Brain microvascular endothelial cell (primary cell): ENCODE results near the gene MED10.

ENCODE experiments used
- DNase-seq: peaks from one replicate; pipeline ENCODE4 v3.0.0-alpha.2; 2020
- H3K27ac ChIP-seq: fragments of 250-450 bp; sonication (Bioruptor Pico); 2 replicates; pipeline ENCODE4 v1.5.1; 2020; ENCODE audit warnings: mild to moderate bottlenecking, moderate library complexity
- H3K27me3 ChIP-seq: fragments of 250-450 bp; sonication (Bioruptor Pico); replicated peaks from 2 replicates; pipeline ENCODE4 v1.5.1; 2020; ENCODE audit warnings: mild to moderate bottlenecking
- H3K36me3 ChIP-seq: fragments of 250-450 bp; sonication (Bioruptor Pico); replicated peaks from 2 replicates; pipeline ENCODE4 v1.5.1; 2020; ENCODE audit warnings: mild to moderate bottlenecking
- H3K4me3 ChIP-seq: 2 replicates; pipeline ENCODE4 v1.5.1; 2011; ENCODE audit warnings: low read depth, mild to moderate bottlenecking, control low read depth, low read length, moderate library complexity
- in situ Hi-C: cut with HindIII; loops from 2 replicates; pipeline ENCODE4 v1.10.0; 2017; ENCODE audit warnings: low sequenced_read_pairs, low pct_ligation_motif_present
- TF ChIP-seq, protein P1 (sequence below): IDR thresholded peaks from 2 replicates; pipeline ENCODE4 v1.5.1; 2011; ENCODE audit warnings: low read depth, mild to moderate bottlenecking, moderate library complexity, low read length, control low read depth, inconsistent platforms; ENCODE audit errors: missing control alignments

MED10 gene

DNA sequence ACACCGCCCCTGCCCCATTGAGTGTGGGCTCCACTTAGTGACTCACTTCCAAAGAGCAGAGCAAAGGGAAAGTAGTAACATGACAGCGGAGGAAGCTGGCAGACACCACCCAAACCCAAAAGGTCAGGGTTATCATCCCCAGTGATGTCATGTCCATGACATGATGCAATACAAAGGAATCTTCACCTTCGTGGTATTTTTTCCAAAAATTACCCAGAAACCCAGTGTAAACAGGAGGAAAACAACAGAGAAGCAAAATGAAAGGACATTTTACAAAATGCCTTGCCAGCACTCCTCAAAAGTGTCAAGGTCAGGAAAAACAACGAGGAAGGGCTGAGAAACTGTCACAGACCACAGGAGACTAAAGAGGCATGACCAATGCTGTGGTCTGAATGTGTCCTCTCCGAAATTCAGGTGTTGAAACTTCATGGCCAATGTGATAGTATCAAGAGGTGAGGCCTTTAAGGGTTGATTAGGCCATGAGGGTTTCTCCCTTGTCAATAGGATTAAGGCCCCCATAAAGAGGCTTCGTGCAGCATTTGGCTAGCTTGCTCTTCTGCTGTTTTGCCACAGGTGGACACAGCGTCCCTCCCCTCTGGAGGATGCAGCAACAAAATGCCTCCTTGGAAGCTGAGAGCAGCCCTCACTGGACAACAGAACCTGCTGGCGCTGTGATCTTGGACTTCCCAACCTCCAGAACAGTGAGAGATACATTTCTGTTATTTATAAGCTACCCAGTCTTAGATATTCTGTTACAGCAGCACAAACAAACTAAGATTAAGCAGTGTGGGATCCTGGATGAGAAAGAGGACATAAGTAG is 30.5 kb upstream of the MED10 start:
- no peak overlapping the region for H3K27ac ChIP-seq
- no peaks in the 10 kb centered on the region for H3K27me3 ChIP-seq
- in situ Hi-C loops: no loop called here
- DNase-seq: no peak
- H3K4me3 ChIP-seq: no peak overlapping the region
- TF ChIP-seq, protein P1, sequence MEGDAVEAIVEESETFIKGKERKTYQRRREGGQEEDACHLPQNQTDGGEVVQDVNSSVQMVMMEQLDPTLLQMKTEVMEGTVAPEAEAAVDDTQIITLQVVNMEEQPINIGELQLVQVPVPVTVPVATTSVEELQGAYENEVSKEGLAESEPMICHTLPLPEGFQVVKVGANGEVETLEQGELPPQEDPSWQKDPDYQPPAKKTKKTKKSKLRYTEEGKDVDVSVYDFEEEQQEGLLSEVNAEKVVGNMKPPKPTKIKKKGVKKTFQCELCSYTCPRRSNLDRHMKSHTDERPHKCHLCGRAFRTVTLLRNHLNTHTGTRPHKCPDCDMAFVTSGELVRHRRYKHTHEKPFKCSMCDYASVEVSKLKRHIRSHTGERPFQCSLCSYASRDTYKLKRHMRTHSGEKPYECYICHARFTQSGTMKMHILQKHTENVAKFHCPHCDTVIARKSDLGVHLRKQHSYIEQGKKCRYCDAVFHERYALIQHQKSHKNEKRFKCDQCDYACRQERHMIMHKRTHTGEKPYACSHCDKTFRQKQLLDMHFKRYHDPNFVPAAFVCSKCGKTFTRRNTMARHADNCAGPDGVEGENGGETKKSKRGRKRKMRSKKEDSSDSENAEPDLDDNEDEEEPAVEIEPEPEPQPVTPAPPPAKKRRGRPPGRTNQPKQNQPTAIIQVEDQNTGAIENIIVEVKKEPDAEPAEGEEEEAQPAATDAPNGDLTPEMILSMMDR: no peak
- no peaks in the 10 kb centered on the region for H3K36me3 ChIP-seq

DNA sequence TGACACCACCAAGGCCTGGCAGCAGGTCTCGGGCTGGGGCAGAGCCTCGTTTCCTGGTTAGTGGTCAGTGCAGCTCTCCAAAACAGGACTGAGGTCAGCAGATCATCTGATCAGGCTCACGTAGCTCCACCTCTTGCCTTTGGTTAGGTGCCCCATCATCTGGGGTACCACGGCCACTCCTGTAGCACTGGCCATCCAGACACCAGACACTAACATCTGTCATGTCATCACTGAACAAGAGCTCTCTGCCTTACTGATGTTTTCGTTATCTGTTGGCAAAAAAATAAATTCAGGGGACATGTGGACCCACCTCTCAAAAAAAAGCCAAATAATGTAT is 29.9 kb upstream of the MED10 start:
- no peaks in the 10 kb centered on the region for H3K27me3 ChIP-seq
- no peak overlapping the region for H3K4me3 ChIP-seq
- H3K36me3 ChIP-seq: no peaks in the 10 kb centered on the region
- DNase-seq: no peak
- TF ChIP-seq, protein P1: no peak
- in situ Hi-C loops: no loop called here
- H3K27ac ChIP-seq: no peak overlapping the region

DNA sequence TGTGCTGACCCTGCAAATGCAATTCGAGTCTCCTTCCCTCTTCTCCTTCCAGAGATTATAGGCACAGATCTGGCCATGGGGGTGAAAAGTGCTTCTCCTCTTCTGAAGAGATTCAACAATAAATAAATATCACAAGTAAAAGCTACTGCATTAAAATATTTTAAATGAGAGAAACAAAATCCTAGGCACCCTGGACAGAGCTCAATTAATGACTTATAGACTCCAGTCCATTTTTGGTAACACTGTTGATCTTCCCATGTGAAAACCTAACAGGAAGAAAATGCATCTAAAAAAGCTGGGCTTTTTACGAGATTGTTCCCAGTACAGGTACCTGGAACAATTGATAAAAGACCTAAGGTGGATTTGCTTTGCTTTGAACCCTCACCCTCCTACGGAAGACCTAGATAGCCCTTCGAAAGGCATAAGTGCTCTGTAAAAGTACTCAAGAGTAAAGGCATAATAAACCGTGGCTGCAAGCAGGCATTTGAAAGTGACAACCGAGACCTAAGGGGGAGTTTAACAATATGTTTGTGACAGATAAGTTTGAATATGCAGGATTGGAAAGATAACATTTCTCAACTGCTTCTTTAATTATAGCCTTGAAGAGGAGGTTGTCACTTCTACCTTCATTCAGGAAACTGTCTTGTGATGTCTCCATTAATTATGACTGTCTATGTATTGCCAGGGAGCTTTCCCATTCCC is 29.4 kb upstream of the MED10 start:
- in situ Hi-C loops: no loop called here
- Histone ChIP-seq H3K27me3 (no peaks in the 10 kb centered on the region), H3K36me3 (no peaks in the 10 kb centered on the region), H3K27ac (no peak overlapping the region), H3K4me3 (no peak overlapping the region)
- TF ChIP-seq, protein P1: no peak
- no peak for DNase-seq

DNA sequence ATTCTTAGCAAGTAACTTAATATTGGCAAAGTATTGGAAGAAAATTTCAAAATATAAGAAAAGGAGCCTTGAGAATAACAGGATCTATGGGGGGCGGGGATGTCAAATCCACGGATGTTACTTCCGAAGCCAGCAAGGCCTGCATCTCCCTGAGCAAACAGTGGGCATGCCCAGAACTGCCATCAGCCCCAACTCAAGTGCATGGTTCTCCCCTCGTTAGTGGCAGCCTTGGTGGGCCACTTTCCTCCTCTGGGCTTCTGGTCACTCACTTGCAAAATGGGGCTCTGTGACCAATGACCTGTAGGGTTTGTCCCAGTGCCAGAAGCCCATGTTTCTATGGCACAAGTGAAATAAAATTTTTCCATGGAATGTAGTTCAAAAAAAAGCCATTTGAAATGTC is 27.2 kb upstream of the MED10 start:
- TF ChIP-seq, protein P1: no peak
- Histone ChIP-seq H3K27ac (no peak overlapping the region), H3K27me3 (no peaks in the 10 kb centered on the region), H3K36me3 (no peaks in the 10 kb centered on the region), H3K4me3 (no peak overlapping the region)
- in situ Hi-C loops: no loop called here
- DNase-seq: no peak

DNA sequence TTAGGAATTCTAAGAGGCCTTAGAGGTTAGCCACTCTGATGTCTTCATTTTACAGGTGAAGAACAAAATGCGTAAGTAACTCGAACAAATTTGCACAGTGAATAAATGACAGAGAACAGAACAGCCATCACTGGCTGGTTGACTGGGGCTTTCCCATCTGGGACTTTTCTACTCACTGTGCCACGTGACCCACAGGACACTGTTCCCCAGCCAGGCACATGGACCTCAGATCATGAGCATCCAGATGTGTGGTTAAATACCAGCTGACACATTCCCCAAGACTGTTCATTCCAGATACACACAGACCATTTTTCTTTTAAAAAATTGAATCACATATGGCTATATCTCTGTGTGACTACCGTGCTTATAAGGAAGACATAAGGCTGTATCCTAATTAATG is 25.8 kb upstream of the MED10 start:
- Histone ChIP-seq H3K27me3 (no peaks in the 10 kb centered on the region), H3K27ac (no peak overlapping the region), H3K4me3 (no peak overlapping the region), H3K36me3 (no peaks in the 10 kb centered on the region)
- no peak for DNase-seq
- in situ Hi-C loops: no loop called here
- TF ChIP-seq, protein P1: no peak
